CD8-positive, alpha-beta memory T cell (primary cell): ENCODE results near the gene NXPH3. TPM values are rescaled to one million over a fixed set of nuclear protein-coding genes. Genes with fewer than 3 reads are reported as not detected.

Source experiments
- CTCF ChIA-PET: fragments of 350-600 bp; sonication (Branson Sonifier 250); formaldehyde crosslinking; loops from one replicate; lab custom pipeline; 2021; ENCODE audit warnings: antibody characterized with exemption; lab: Charles Lee
- POLR2A ChIA-PET: fragments of 350-600 bp; sonication (Branson Sonifier 250); formaldehyde crosslinking; loops from one replicate; lab custom pipeline; 2021; ENCODE audit warnings: antibody characterized with exemption; lab: Charles Lee
- DNase-seq, 5 donors: peaks; one replicate each; pipeline versions ENCODE4 v3.0.0 to v3.0.0-alpha.2; 2020 to 2022; ENCODE audit warnings: mixed read lengths in 1 of 5
- H3K27ac ChIP-seq: one replicate; pipeline ENCODE4 v1.7.0; 2013; ENCODE audit warnings: low read depth, mild to moderate bottlenecking, low read length, moderate library complexity
- H3K27me3 ChIP-seq: 2 replicates; pipeline ENCODE4 v1.7.0; 2013; ENCODE audit warnings: low read length, mild to moderate bottlenecking; ENCODE audit not compliant: insufficient read depth, poor library complexity, severe bottlenecking
- H3K36me3 ChIP-seq: 2 replicates; pipeline ENCODE4 v1.7.0; 2013; ENCODE audit warnings: mild to moderate bottlenecking, low read length, moderate library complexity; ENCODE audit not compliant: insufficient read depth
- H3K4me1 ChIP-seq: 2 replicates; pipeline ENCODE4 v1.7.0; 2013; ENCODE audit warnings: mild to moderate bottlenecking, low read length, moderate library complexity; ENCODE audit not compliant: insufficient read depth
- H3K4me3 ChIP-seq: 2 replicates; pipeline ENCODE4 v1.7.0; 2013; ENCODE audit warnings: mild to moderate bottlenecking, low read length
- H3K9me3 ChIP-seq: 2 replicates; pipeline ENCODE4 v1.7.0; 2013; ENCODE audit warnings: mild to moderate bottlenecking, low read length
- H3K27ac Mint-ChIP-seq, 8 donors: one replicate each; pipeline ENCODE4 v1.8.0; 2020 to 2021; ENCODE audit warnings: mixed read lengths in 8 of 8, mild to moderate bottlenecking in 6 of 8, inconsistent platforms in 3 of 8, moderate library complexity in 3 of 8
- H3K27me3 Mint-ChIP-seq, 2 donors: one replicate each; pipeline ENCODE4 v1.8.0; 2020 to 2021; ENCODE audit warnings: mixed read lengths in 2 of 2, mild to moderate bottlenecking in 1 of 2, moderate library complexity in 1 of 2
- H3K36me3 Mint-ChIP-seq, 3 donors: one replicate each; pipeline ENCODE4 v1.8.0; 2020 to 2021; ENCODE audit warnings: mixed read lengths in 3 of 3, inconsistent platforms in 1 of 3, mild to moderate bottlenecking in 1 of 3
- H3K4me1 Mint-ChIP-seq, 3 donors: one replicate each; pipeline ENCODE4 v1.8.0; 2020 to 2021; ENCODE audit warnings: mixed read lengths in 3 of 3, inconsistent platforms in 1 of 3, mild to moderate bottlenecking in 1 of 3
- H3K4me3 Mint-ChIP-seq, 7 donors: one replicate each; pipeline ENCODE4 v1.8.0; 2020 to 2021; ENCODE audit warnings: mixed read lengths in 7 of 7, mild to moderate bottlenecking in 6 of 7, moderate library complexity in 4 of 7, inconsistent platforms in 2 of 7
- H3K9me3 Mint-ChIP-seq, 5 donors: one replicate each; pipeline ENCODE4 v1.8.0; 2020 to 2022; ENCODE audit warnings: mixed read lengths in 5 of 5, mild to moderate bottlenecking in 3 of 5, moderate library complexity in 2 of 5, inconsistent platforms in 1 of 5
- polyA plus RNA-seq: library from polyadenylated mRNA; unstranded; fragments of 300-500 nt; fragmentation: Illumina TruSeq; gene quantifications from one replicate; pipeline ENCODE4 v1.2.3, GENCODE V29; 2021
- total RNA-seq, 2 experiments: library from RNA; stranded (reverse); gene quantifications; one replicate each; pipeline ENCODE4 v1.2.3, GENCODE V29; 2021

The NXPH3 gene
- total RNA-seq (under 1 TPM; 0.31 to 0.44 TPM), polyA plus RNA-seq (not detected)

DNA sequence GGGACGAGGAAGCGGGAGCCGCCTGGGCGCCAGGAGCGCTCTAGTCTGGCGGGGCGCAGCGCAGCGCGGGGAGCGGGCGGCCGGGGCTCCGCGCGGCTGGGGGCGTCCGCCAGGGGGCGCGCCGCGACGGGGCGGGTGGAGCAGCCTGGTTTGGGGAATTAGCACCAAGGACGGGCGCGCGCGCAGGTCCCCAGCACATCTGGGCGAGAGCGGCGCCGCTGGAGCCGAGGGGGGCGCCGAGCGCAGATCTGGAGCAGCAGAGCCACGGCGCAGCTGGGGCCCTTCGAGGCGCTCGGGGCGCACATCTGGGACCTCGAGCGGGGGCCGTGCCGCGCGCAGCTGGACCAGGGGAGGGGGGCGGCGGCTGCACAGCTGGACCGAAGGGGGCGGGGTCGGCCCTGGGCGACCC, at the start of gene NXPH3:
Gene NXPH3 (plus strand): TSS at position 193 of the 409 bp plus-strand sequence. CDS start 349 bp downstream, outside the sequence.
- H3K27ac ChIP-seq, result no peak within 1 kb of the TSS
- peak; percentile 38 to 66 (median 55) for DNase-seq
- Mint-ChIP-seq H3K4me3 (peak within 1 kb of the TSS in 6 of 7 donors; percentile 53 to 88 (median 67)), H3K4me1 (peaks cover 0 to 27% (median 11%) of the 10 kb centered on the region in 3 donors), H3K27me3 (peaks cover 49 to 55% of the 10 kb centered on the region in 2 donors), H3K27ac (no peak within 1 kb of the TSS), H3K36me3 (no peaks in the 10 kb centered on the region), H3K9me3 (no peaks in the 10 kb centered on the region)
- H3K36me3 ChIP-seq, result no peaks in the 10 kb centered on the region
- POLR2A ChIA-PET, result no interaction called here
- H3K27me3 ChIP-seq, result peaks cover 23% of the 10 kb centered on the region
- CTCF ChIA-PET, result interaction anchor here (0.9 to 8.8 kb wide), 6 partner anchors 12 to 128 kb away, joined by 3 to 169 read pairs (median 4); no protein-coding TSS in a partner anchor
- H3K4me1 ChIP-seq, result peaks cover 15% of the 10 kb centered on the region
- H3K9me3 ChIP-seq, result no peaks in the 10 kb centered on the region
- H3K4me3 ChIP-seq, result peak within 1 kb of the TSS; percentile 34

DNA sequence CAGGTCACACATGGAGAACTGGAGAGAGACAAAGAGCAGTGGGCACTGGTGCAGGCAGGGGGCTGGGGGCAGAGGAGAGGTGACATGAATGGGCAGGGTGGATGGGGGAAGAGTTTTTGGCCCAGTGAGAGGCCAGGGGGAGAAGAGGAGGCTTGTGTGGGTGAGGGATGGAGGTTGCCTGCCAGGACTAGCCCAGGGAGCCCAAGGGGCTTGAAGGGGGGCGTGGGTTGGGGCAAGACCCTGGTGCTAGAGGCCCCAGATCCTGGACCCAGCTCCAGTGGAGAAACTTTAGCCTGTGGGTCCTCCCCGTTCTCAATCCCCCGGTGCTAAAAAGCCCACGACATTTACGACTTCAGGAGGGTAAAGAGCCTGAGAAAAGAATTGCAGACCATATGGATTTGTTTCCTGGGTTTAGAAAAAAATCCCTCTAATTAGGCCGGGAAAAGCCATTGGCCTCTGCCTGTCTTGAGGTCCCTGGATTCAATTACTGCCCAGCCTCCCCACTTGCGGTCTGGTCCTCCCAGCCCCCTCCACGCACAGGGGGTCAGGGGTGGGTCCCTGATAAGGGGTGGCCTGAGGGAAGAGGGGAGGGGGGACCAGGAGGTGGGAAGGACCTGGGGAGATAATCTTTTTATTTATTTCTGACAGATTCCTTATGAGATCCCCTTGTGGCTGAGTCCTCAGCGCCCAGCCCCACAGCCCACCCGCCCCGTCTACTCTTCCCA, 47.6 kb upstream of the NXPH3 start:
- no peaks in the 10 kb centered on the region for H3K9me3 ChIP-seq
- no peak overlapping the region for H3K4me3 ChIP-seq
- POLR2A ChIA-PET, result no interaction called here
- H3K36me3 ChIP-seq, result no peaks in the 10 kb centered on the region
- Mint-ChIP-seq H3K27ac (no peak overlapping the region), H3K36me3 (no peaks in the 10 kb centered on the region), H3K9me3 (no peaks in the 10 kb centered on the region), H3K4me3 (no peak overlapping the region), H3K27me3 (peaks cover 6 to 34% of the 10 kb centered on the region in 2 donors), H3K4me1 (peaks cover 4 to 8% (median 4%) of the 10 kb centered on the region in 3 donors)
- no peak overlapping the region for H3K27ac ChIP-seq
- no peaks in the 10 kb centered on the region for H3K27me3 ChIP-seq
- CTCF ChIA-PET, result no interaction called here
- DNase-seq, result no peak
- H3K4me1 ChIP-seq, result peaks cover 4% of the 10 kb centered on the region

DNA sequence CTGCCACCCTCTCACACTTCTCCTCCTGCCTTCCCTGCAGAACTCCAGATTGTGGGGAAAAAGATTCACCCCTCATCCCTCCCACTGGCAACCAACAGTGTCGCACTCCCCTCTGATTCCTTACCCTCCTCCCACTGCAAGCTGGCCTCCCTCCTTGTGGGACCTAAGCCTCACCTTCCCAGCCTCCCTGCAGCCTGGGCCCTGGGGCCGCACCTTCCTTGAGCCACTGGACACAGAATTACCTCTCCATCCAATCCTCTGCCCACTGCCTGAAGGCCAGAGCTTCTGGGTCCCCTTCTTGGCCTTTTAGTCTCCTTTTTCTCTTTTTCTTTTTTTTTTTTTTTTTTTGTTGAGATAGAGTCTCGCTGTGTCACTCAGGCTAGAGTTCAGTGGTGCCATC, 46.7 kb upstream of the NXPH3 start:
- H3K27ac Mint-ChIP-seq, result peak overlapping the region in 1 of 8 donors; percentile 86
- H3K4me1 Mint-ChIP-seq, result no peaks in the 10 kb centered on the region
- Histone ChIP-seq H3K9me3 (no peaks in the 10 kb centered on the region), H3K4me1 (no peaks in the 10 kb centered on the region), H3K27ac (no peak overlapping the region), H3K36me3 (no peaks in the 10 kb centered on the region), H3K27me3 (no peaks in the 10 kb centered on the region), H3K4me3 (no peak overlapping the region)
- CTCF ChIA-PET, result no interaction called here
- no peak for DNase-seq
- no peak overlapping the region for H3K4me3 Mint-ChIP-seq
- H3K9me3 Mint-ChIP-seq, result no peaks in the 10 kb centered on the region
- H3K36me3 Mint-ChIP-seq, result no peaks in the 10 kb centered on the region
- POLR2A ChIA-PET, result no interaction called here
- H3K27me3 Mint-ChIP-seq, result peaks cover 6 to 42% of the 10 kb centered on the region in 2 donors

DNA sequence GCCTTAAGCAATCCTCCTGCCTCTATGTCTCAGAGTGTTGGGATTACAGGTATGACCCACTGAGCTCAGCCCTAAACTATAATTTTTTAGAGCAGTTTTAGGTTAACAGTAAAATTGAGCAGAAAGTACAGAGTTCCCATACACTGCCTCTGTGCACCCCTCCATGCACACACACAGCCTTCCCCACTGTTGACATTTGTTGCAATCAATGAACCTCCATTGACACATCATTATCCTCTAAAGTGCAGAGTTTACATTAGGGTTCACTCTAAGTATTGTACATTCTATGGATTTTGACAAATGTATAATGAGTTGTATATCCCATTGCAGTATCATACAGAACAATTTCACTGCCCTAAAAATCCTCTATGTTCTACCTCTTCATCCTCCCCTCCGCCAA, 45.6 kb upstream of the NXPH3 start:
- Histone ChIP-seq H3K27me3 (no peaks in the 10 kb centered on the region), H3K4me3 (no peak overlapping the region), H3K4me1 (no peaks in the 10 kb centered on the region), H3K36me3 (no peaks in the 10 kb centered on the region), H3K9me3 (no peaks in the 10 kb centered on the region), H3K27ac (no peak overlapping the region)
- no peaks in the 10 kb centered on the region for H3K36me3 Mint-ChIP-seq
- H3K9me3 Mint-ChIP-seq, result no peaks in the 10 kb centered on the region
- no peaks in the 10 kb centered on the region for H3K4me1 Mint-ChIP-seq
- ChIA-PET CTCF (no interaction called here), POLR2A (interaction anchor here (0.6 kb wide), 1 partner anchor 350 kb away, joined by 3 read pairs; no protein-coding TSS in a partner anchor)
- H3K27me3 Mint-ChIP-seq, result peaks cover 7 to 47% of the 10 kb centered on the region in 2 donors
- no peak for DNase-seq
- no peak overlapping the region for H3K27ac Mint-ChIP-seq
- H3K4me3 Mint-ChIP-seq, result no peak overlapping the region

DNA sequence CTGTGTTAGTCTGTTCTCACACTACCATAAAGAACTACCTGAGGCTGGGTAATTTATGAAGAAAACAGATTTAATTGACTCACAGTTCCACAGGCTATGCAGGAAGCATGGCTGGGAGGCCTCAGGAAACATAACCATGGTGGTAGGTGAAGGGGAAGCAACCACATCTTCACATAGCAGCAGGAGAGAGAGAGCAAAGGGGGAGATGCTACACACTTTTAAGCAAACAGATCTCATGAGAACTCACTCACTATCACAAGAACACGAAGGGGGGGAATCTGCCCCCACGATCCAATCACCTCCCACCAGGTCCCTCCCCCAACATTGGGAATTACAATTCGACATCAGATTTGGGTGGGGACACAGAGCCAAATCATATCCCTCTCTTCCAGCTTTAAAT, 31.8 kb upstream of the NXPH3 start:
- no peak for DNase-seq
- ChIA-PET POLR2A (no interaction called here), CTCF (interaction anchor here (3.2 kb wide), 1 partner anchor 13 kb away, joined by 19 read pairs; no protein-coding TSS in a partner anchor)
- Histone ChIP-seq H3K9me3 (no peaks in the 10 kb centered on the region), H3K27ac (no peak overlapping the region), H3K4me1 (no peaks in the 10 kb centered on the region), H3K4me3 (no peak overlapping the region), H3K27me3 (no peaks in the 10 kb centered on the region), H3K36me3 (no peaks in the 10 kb centered on the region)
- Mint-ChIP-seq H3K36me3 (peaks cover 0 to 6% (median 0%) of the 10 kb centered on the region in 3 donors), H3K4me1 (no peaks in the 10 kb centered on the region), H3K4me3 (no peak overlapping the region), H3K9me3 (peaks cover 4 to 20% (median 7%) of the 10 kb centered on the region in 5 donors), H3K27me3 (peaks cover 10 to 32% of the 10 kb centered on the region in 2 donors), H3K27ac (no peak overlapping the region)

DNA sequence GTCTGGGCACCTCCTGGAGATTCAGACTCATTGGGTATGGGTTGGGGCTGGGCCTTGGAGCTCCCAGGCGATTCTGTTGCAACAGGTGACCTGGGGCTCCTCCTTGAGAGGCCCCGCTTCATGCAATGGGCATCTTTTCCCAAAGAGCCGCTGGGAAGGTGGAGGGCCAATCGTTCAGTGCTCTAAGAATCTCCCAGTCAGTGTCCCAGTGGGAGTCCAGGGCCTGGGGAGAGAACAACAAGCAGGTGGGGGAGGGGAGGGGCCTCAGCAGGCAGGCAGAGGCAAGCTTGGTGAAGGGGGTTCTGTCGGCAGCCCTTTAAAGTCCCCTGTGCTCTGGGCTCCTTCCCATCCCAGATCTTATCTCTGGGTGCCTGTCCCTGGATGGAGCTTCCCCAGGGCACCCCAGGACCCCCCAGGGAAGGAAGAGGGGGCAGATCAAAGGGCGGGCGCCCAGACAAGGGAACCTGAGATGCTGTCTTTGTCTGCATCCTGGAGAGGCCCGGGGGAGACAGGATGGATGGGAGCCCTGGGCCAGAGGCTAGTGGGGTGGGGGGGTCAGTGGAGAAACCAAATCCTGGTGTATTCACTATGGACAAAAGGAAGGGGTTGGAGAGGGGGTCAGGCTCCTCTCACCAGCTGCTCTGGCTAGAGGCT, 30.5 kb upstream of the NXPH3 start:
- ChIA-PET CTCF (interaction anchor here (3.2 kb wide), 1 partner anchor 11 kb away, joined by 19 read pairs; no protein-coding TSS in a partner anchor), POLR2A (interaction anchor here (0.5 kb wide), 1 partner anchor 20 kb away, joined by 6 read pairs; no protein-coding TSS in a partner anchor)
- Histone ChIP-seq H3K27ac (no peak overlapping the region), H3K36me3 (no peaks in the 10 kb centered on the region), H3K27me3 (no peaks in the 10 kb centered on the region), H3K9me3 (no peaks in the 10 kb centered on the region), H3K4me3 (no peak overlapping the region), H3K4me1 (no peaks in the 10 kb centered on the region)
- peaks cover 4 to 20% (median 7%) of the 10 kb centered on the region in 5 donors for H3K9me3 Mint-ChIP-seq
- DNase-seq, result no peak
- no peak overlapping the region for H3K4me3 Mint-ChIP-seq
- H3K27me3 Mint-ChIP-seq, result peaks cover 12 to 32% of the 10 kb centered on the region in 2 donors
- H3K27ac Mint-ChIP-seq, result no peak overlapping the region
- peaks cover 0 to 6% (median 0%) of the 10 kb centered on the region in 3 donors for H3K36me3 Mint-ChIP-seq
- H3K4me1 Mint-ChIP-seq, result no peaks in the 10 kb centered on the region

DNA sequence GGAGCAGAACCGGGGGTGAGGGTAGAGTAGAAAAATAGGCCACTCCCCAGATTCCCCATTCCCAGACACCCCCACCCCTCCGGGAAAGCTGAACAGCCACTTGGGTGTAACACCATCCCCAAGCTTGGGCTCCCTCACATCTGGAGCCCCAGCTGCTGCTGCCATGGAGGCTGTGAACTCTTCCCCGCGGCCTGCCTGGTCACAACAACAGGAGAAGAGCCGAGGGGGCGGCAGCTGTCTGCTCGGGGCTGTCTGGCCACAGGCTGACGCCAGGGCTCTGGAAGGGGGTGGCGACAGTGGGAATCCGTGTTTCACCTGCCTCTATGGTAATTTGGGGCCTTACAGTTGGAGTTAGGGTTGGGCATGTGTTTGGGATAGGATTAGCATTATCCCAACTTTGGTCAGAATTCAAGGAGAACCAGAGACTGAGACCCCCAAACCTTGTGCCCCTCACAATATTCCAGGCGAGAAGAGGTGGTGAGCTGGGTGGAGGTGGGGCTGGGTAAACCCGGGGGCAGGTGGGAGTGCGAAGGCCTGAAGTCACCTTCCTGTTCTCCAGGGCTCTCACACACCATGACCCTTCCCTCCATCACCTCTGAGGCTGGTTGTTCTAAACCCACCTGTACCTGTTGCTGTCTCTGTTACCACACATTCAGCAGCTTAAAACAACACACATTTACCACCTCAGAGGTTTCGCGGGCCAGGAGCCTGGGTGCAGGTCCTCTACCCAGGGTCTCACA, 29.7 kb upstream of the NXPH3 start:
- Mint-ChIP-seq H3K36me3 (peaks cover 0 to 6% (median 0%) of the 10 kb centered on the region in 3 donors), H3K4me3 (no peak overlapping the region), H3K4me1 (no peaks in the 10 kb centered on the region), H3K9me3 (peaks cover 4 to 14% (median 5%) of the 10 kb centered on the region in 5 donors), H3K27ac (no peak overlapping the region), H3K27me3 (peaks cover 12 to 32% of the 10 kb centered on the region in 2 donors)
- Histone ChIP-seq H3K4me3 (no peak overlapping the region), H3K4me1 (no peaks in the 10 kb centered on the region), H3K27me3 (no peaks in the 10 kb centered on the region), H3K9me3 (no peaks in the 10 kb centered on the region), H3K27ac (no peak overlapping the region), H3K36me3 (no peaks in the 10 kb centered on the region)
- ChIA-PET CTCF (interaction anchor here (3.2 kb wide), 1 partner anchor 11 kb away, joined by 19 read pairs; no protein-coding TSS in a partner anchor), POLR2A (no interaction called here)
- DNase-seq, result no peak
